Measurements from ENCODE around the gene CCDC149.

The CCDC149 gene

DNA sequence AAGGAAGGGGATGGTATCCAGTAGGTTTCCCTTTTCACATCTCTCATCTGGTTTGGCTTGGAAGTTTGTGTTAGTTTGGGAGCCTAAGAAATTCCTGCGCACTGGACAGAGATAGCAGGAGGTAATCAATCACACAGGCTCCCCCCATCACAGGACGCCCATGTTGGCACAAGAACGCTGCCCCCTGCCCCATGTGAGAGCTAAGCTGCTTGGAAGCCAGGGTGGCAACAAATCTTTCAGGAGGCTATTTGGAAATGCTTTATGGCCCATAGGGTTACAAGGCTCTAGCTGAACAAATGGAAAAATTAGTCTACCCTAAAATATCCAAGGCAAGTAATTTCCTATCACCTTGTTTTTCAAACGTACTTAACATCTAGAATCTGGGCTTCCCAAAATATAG lies 63.5 kb downstream of the CCDC149 start:
- TF ChIP-seq, protein P1, sequence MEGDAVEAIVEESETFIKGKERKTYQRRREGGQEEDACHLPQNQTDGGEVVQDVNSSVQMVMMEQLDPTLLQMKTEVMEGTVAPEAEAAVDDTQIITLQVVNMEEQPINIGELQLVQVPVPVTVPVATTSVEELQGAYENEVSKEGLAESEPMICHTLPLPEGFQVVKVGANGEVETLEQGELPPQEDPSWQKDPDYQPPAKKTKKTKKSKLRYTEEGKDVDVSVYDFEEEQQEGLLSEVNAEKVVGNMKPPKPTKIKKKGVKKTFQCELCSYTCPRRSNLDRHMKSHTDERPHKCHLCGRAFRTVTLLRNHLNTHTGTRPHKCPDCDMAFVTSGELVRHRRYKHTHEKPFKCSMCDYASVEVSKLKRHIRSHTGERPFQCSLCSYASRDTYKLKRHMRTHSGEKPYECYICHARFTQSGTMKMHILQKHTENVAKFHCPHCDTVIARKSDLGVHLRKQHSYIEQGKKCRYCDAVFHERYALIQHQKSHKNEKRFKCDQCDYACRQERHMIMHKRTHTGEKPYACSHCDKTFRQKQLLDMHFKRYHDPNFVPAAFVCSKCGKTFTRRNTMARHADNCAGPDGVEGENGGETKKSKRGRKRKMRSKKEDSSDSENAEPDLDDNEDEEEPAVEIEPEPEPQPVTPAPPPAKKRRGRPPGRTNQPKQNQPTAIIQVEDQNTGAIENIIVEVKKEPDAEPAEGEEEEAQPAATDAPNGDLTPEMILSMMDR (IDR thresholded peaks at IDR 0.05; ENCODE audit: borderline replicate concordance, insufficient read depth, low read depth, low read length) = no peak
- no peak overlapping the region for H3K4me3 ChIP-seq (ENCODE audit: low read depth, low read length)

DNA sequence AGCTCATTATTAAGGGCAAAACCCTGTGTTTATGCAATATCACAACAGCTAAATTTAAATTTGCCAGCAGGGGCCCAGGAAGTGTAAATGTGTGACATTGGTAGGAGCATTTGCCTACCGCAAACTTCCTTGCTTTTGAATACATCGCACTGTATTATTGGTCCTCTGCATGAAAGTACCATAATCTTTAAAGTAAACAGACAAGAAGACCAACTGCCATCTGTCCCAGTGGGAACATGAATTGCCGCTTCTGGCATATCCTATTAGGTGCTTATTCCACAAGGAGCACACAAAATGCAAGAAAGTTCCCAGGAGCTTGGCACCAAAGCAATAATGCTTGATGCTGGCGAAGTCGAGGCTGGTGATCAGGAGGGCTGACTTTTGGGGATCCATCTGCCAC lies 66.1 kb downstream of the CCDC149 start:
- no peak overlapping the region for H3K4me3 ChIP-seq (ENCODE audit: low read depth, low read length)
- TF ChIP-seq, protein P1 (IDR thresholded peaks at IDR 0.05; ENCODE audit: borderline replicate concordance, insufficient read depth, low read depth, low read length) = no peak

DNA sequence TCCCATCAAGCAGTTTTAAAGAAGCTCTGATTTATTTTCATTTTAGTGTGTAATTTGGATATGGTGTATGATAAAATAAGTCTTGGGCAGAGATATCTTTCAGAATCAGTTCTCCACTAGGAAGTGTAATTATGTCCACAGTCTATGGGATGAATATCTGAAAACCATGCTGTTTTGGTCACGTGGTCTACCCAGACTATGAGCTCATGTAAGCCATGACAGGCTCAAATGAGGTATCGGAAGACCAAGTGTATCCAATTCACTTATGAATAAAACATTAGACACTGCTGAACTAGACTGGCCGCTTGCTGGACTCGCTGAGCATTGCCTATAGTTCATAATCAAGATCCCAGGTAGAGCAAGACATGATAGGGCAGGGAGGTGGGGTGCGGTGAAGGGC lies 66.9 kb downstream of the CCDC149 start:
- TF ChIP-seq, protein P1 (IDR thresholded peaks at IDR 0.05; ENCODE audit: borderline replicate concordance, insufficient read depth, low read depth, low read length) = no peak
- H3K4me3 ChIP-seq (ENCODE audit: low read depth, low read length) = no peak overlapping the region

DNA sequence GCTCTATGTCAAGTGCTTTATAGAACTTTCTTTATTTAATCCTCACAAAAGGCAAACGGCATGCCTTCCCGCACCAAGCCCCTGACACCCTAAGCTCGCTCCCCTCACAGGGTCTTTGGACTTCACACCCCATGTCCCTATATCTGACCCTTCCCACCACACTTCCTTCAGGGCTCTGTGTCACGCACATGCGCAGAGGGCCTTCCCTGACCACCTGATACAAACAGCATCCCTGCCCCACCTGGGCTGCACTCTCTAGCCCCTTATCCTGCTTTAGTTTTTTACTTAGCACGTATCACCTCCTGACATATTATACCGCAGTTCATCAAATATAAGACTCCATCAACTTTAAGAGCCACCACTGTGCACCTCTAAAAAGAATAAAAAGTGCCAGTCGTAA lies 67.7 kb downstream of the CCDC149 start:
- no peak overlapping the region for H3K4me3 ChIP-seq (ENCODE audit: low read depth, low read length)
- TF ChIP-seq, protein P1 (IDR thresholded peaks at IDR 0.05; ENCODE audit: borderline replicate concordance, insufficient read depth, low read depth, low read length) = no peak

DNA sequence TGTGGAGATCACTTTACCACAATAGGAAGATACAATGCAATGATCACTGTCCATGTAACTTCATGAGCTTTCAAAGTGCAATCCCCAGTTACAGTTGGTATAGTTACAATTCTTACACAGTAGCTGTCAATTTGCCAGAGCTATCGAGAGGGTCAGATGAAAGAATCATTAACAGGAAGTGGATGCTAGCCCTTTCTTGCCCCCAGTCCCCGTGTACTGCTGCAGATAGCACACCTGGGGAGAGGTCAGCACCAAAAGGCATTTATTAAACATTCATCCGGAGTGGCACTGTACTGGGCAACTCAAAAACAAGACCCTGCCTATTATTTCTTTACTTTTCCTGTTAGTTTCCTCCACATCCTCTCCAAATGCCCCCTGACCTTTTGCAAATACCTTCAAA lies 69.7 kb downstream of the CCDC149 start:
- H3K4me3 ChIP-seq (ENCODE audit: low read depth, low read length) = no peak overlapping the region
- TF ChIP-seq, protein P1 (IDR thresholded peaks at IDR 0.05; ENCODE audit: borderline replicate concordance, insufficient read depth, low read depth, low read length) = no peak

DNA sequence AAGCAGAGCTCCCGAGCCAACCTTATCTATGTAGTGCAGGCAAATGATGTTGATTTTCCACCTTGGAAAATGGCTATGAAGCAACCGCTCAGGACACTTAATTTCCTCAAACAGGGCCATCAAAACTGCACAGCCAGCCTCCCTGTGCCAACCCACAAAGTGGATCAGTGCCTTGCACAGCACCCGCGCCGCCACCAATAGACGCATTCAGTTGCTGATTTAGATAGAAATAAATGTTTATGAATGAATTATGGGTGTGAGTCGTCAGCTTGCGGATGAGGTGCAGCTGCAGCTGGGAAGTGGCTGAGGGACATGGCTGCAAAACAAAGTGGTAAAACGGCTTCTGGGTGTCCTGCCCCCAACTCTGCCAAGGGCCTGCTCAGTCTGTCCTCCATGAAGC lies 70.5 kb downstream of the CCDC149 start:
- TF ChIP-seq, protein P1 (IDR thresholded peaks at IDR 0.05; ENCODE audit: borderline replicate concordance, insufficient read depth, low read depth, low read length) = no peak
- H3K4me3 ChIP-seq (ENCODE audit: low read depth, low read length) = no peak overlapping the region

DNA sequence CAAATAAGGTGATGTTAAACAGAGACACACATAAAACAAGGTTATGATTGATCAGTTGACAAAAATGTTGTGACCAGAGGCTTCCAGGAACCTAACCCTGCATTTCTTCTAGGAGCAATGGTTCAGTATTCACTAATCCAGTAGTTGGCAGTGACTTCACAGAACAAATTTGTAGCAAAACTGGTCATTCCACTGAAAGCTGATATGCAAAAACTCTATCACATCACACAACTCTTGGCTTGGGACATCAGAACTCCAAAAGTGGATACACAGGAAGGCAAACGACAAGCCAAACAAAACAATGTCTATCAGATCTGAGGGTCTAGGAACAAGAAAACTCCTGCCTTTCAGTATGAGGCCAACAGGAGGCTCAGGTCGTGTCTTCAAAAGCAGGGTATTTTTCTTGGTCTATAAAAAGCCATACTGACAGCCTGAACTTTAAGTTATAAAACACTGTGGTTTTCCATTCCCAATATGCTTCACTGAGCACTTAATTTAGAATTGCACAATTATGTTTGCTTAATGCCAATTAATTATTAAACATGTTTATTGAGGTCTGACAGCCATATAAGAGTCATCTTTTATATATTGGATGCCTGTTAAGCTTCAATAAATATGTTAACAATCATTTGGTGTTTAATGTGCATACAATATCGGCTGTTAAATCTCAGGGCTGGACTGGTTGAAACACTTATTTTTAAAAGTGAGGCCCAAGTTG lies 71.9 kb downstream of the CCDC149 start:
- H3K4me3 ChIP-seq (ENCODE audit: low read depth, low read length) = no peak overlapping the region
- TF ChIP-seq, protein P1 (IDR thresholded peaks at IDR 0.05; ENCODE audit: borderline replicate concordance, insufficient read depth, low read depth, low read length) = no peak
